ENCODE measurements around the gene TMEM31.

The TMEM31 gene

GRCh38 chrX:103669745-103670144, 41.0 kb upstream of the TMEM31 start:
- DNase-seq (ENCODE audit: low spot score): no peak
- no peak overlapping the region for H3K27ac ChIP-seq (replicated peaks; ENCODE audit: low read length)
- no peak overlapping the region for H2AK5ac ChIP-seq (ENCODE audit: low read depth, low read length)
- no peak overlapping the region for H3K18ac ChIP-seq (ENCODE audit: low read length)
- WGBS, 2 donors (ENCODE audit: extremely low coverage in 2 of 2, insufficient read length in 2 of 2, insufficient replicate concordance in 1 of 2): no CpG with 5 or more reads among the region's 1 CpG
- H3K36me3 ChIP-seq (replicated peaks in 1 of 2; ENCODE audit: control insufficient read depth in 2 of 2, insufficient read depth in 2 of 2, low read length in 2 of 2): no peaks in the 10 kb centered on the region
- H3K9me3 ChIP-seq (replicated peaks in 1 of 2; ENCODE audit: control insufficient read depth in 2 of 2, insufficient read depth in 1 of 2, low read depth in 1 of 2, low read length in 2 of 2): no peaks in the 10 kb centered on the region
- H2BK15ac ChIP-seq (ENCODE audit: low read length): no peak overlapping the region
- no peak overlapping the region for H3K14ac ChIP-seq (ENCODE audit: low read length)
- H2BK5ac ChIP-seq (ENCODE audit: low read length): no peak overlapping the region
- H3K4me3 ChIP-seq (ENCODE audit: low read length in 2 of 2): no peak overlapping the region
- H4K8ac ChIP-seq (ENCODE audit: low read depth, low read length): no peak overlapping the region
- H3K79me1 ChIP-seq (ENCODE audit: low read depth, low read length): no peaks in the 10 kb centered on the region
- H3K4ac ChIP-seq (ENCODE audit: low read length): no peak overlapping the region
- H3K9ac ChIP-seq (ENCODE audit: low read depth, low read length, poor library complexity): no peak overlapping the region
- H4K91ac ChIP-seq (ENCODE audit: low read depth, low read length, poor library complexity): no peak overlapping the region
- H2BK12ac ChIP-seq (ENCODE audit: low read length): no peak overlapping the region
- H3K27me3 ChIP-seq (ENCODE audit: control insufficient read depth in 3 of 3, insufficient read depth in 3 of 3, low read depth in 1 of 3, low read length in 3 of 3): peaks cover 0 to 29% (median 0%) of the 10 kb centered on the region in 3 experiments
- peaks cover 0 to 2% of the 10 kb centered on the region in 2 donors for H3K4me1 ChIP-seq (ENCODE audit: control insufficient read depth in 2 of 2, insufficient read depth in 1 of 2, low read depth in 1 of 2, low read length in 2 of 2)
- H3K4me2 ChIP-seq (ENCODE audit: insufficient read depth, low read length, poor library complexity, severe bottlenecking): no peak overlapping the region
- no peak overlapping the region for H2BK120ac ChIP-seq (ENCODE audit: low read depth, low read length)
- no peak overlapping the region for H3K23ac ChIP-seq (ENCODE audit: low read depth, low read length, poor library complexity)
- no peak overlapping the region for H2AFZ ChIP-seq (ENCODE audit: low read length)

GRCh38 chrX:103674531-103675454, 35.9 kb upstream of the TMEM31 start:
- no peak overlapping the region for H3K18ac ChIP-seq (ENCODE audit: low read length)
- peaks cover 0 to 2% of the 10 kb centered on the region in 2 donors for H3K4me1 ChIP-seq (ENCODE audit: control insufficient read depth in 2 of 2, insufficient read depth in 1 of 2, low read depth in 1 of 2, low read length in 2 of 2)
- H3K27me3 ChIP-seq (ENCODE audit: control insufficient read depth in 3 of 3, insufficient read depth in 3 of 3, low read depth in 1 of 3, low read length in 3 of 3): no peaks in the 10 kb centered on the region
- no peak overlapping the region for H3K4me3 ChIP-seq (ENCODE audit: low read length in 2 of 2)
- H2BK120ac ChIP-seq (ENCODE audit: low read depth, low read length): no peak overlapping the region
- peaks cover 5 to 49% of the 10 kb centered on the region in 2 donors for H3K36me3 ChIP-seq (replicated peaks in 1 of 2; ENCODE audit: control insufficient read depth in 2 of 2, insufficient read depth in 2 of 2, low read length in 2 of 2)
- peak overlapping the region; percentile 35 for H3K27ac ChIP-seq (replicated peaks; ENCODE audit: low read length)
- H2AK5ac ChIP-seq (ENCODE audit: low read depth, low read length): no peak overlapping the region
- no peak overlapping the region for H4K91ac ChIP-seq (ENCODE audit: low read depth, low read length, poor library complexity)
- H2BK5ac ChIP-seq (ENCODE audit: low read length): no peak overlapping the region
- no peak overlapping the region for H2BK12ac ChIP-seq (ENCODE audit: low read length)
- no peaks in the 10 kb centered on the region for H3K79me1 ChIP-seq (ENCODE audit: low read depth, low read length)
- no peak overlapping the region for H2AFZ ChIP-seq (ENCODE audit: low read length)
- DNase-seq (ENCODE audit: low spot score): no peak
- no peak overlapping the region for H3K4me2 ChIP-seq (ENCODE audit: insufficient read depth, low read length, poor library complexity, severe bottlenecking)
- H3K4ac ChIP-seq (ENCODE audit: low read length): no peak overlapping the region
- H3K9me3 ChIP-seq (replicated peaks in 1 of 2; ENCODE audit: control insufficient read depth in 2 of 2, insufficient read depth in 1 of 2, low read depth in 1 of 2, low read length in 2 of 2): no peaks in the 10 kb centered on the region
- no CpG with 5 or more reads among the region's 8 CpGs for WGBS, 2 donors (ENCODE audit: extremely low coverage in 2 of 2, insufficient read length in 2 of 2, insufficient replicate concordance in 1 of 2)
- no peak overlapping the region for H3K23ac ChIP-seq (ENCODE audit: low read depth, low read length, poor library complexity)
- H3K9ac ChIP-seq (ENCODE audit: low read depth, low read length, poor library complexity): no peak overlapping the region
- H2BK15ac ChIP-seq (ENCODE audit: low read length): no peak overlapping the region
- no peak overlapping the region for H3K14ac ChIP-seq (ENCODE audit: low read length)
- H4K8ac ChIP-seq (ENCODE audit: low read depth, low read length): no peak overlapping the region

GRCh38 chrX:103678199-103678993, 32.3 kb upstream of the TMEM31 start:
- Histone ChIP-seq H3K79me1 (ENCODE audit: low read depth, low read length) (no peaks in the 10 kb centered on the region), H2BK120ac (ENCODE audit: low read depth, low read length) (no peak overlapping the region), H2BK12ac (ENCODE audit: low read length) (no peak overlapping the region), H3K27me3 (ENCODE audit: control insufficient read depth in 3 of 3, insufficient read depth in 3 of 3, low read depth in 1 of 3, low read length in 3 of 3) (no peaks in the 10 kb centered on the region), H3K4me3 (ENCODE audit: low read length in 2 of 2) (no peak overlapping the region), H3K9me3 (replicated peaks in 1 of 2; ENCODE audit: control insufficient read depth in 2 of 2, insufficient read depth in 1 of 2, low read depth in 1 of 2, low read length in 2 of 2) (no peaks in the 10 kb centered on the region), H2BK5ac (ENCODE audit: low read length) (no peak overlapping the region), H3K36me3 (replicated peaks in 1 of 2; ENCODE audit: control insufficient read depth in 2 of 2, insufficient read depth in 2 of 2, low read length in 2 of 2) (peaks cover 13 to 85% of the 10 kb centered on the region in 2 donors), H3K23ac (ENCODE audit: low read depth, low read length, poor library complexity) (no peak overlapping the region), H2BK15ac (ENCODE audit: low read length) (no peak overlapping the region), H3K14ac (ENCODE audit: low read length) (no peak overlapping the region), H4K8ac (ENCODE audit: low read depth, low read length) (no peak overlapping the region), H3K4ac (ENCODE audit: low read length) (no peak overlapping the region), H3K9ac (ENCODE audit: low read depth, low read length, poor library complexity) (no peak overlapping the region), H4K91ac (ENCODE audit: low read depth, low read length, poor library complexity) (no peak overlapping the region), H3K18ac (ENCODE audit: low read length) (no peak overlapping the region), H2AK5ac (ENCODE audit: low read depth, low read length) (no peak overlapping the region), H3K27ac (replicated peaks; ENCODE audit: low read length) (no peak overlapping the region), H2AFZ (ENCODE audit: low read length) (no peak overlapping the region), H3K4me2 (ENCODE audit: insufficient read depth, low read length, poor library complexity, severe bottlenecking) (no peak overlapping the region), H3K4me1 (ENCODE audit: control insufficient read depth in 2 of 2, insufficient read depth in 1 of 2, low read depth in 1 of 2, low read length in 2 of 2) (peaks cover 0 to 2% of the 10 kb centered on the region in 2 donors)
- no peak for DNase-seq (ENCODE audit: low spot score)
- WGBS, 2 donors (ENCODE audit: extremely low coverage in 2 of 2, insufficient read length in 2 of 2, insufficient replicate concordance in 1 of 2): no CpG with 5 or more reads among the region's 5 CpGs

GRCh38 chrX:103681443-103681842, 29.3 kb upstream of the TMEM31 start:
- no peak overlapping the region for H4K8ac ChIP-seq (ENCODE audit: low read depth, low read length)
- no CpG with 5 or more reads among the region's 2 CpGs for WGBS, 2 donors (ENCODE audit: extremely low coverage in 2 of 2, insufficient read length in 2 of 2, insufficient replicate concordance in 1 of 2)
- H3K23ac ChIP-seq (ENCODE audit: low read depth, low read length, poor library complexity): no peak overlapping the region
- no peak overlapping the region for H4K91ac ChIP-seq (ENCODE audit: low read depth, low read length, poor library complexity)
- no peak overlapping the region for H2AK5ac ChIP-seq (ENCODE audit: low read depth, low read length)
- no peak overlapping the region for H3K4me2 ChIP-seq (ENCODE audit: insufficient read depth, low read length, poor library complexity, severe bottlenecking)
- no peak overlapping the region for H2BK15ac ChIP-seq (ENCODE audit: low read length)
- H3K4me1 ChIP-seq (ENCODE audit: control insufficient read depth in 2 of 2, insufficient read depth in 1 of 2, low read depth in 1 of 2, low read length in 2 of 2): no peaks in the 10 kb centered on the region
- no peak overlapping the region for H3K4me3 ChIP-seq (ENCODE audit: low read length in 2 of 2)
- no peak overlapping the region for H2BK5ac ChIP-seq (ENCODE audit: low read length)
- H2BK120ac ChIP-seq (ENCODE audit: low read depth, low read length): no peak overlapping the region
- no peak overlapping the region for H3K14ac ChIP-seq (ENCODE audit: low read length)
- no peaks in the 10 kb centered on the region for H3K27me3 ChIP-seq (ENCODE audit: control insufficient read depth in 3 of 3, insufficient read depth in 3 of 3, low read depth in 1 of 3, low read length in 3 of 3)
- H3K36me3 ChIP-seq (replicated peaks in 1 of 2; ENCODE audit: control insufficient read depth in 2 of 2, insufficient read depth in 2 of 2, low read length in 2 of 2): peaks cover 17 to 87% of the 10 kb centered on the region in 2 donors
- H2AFZ ChIP-seq (ENCODE audit: low read length): no peak overlapping the region
- no peak for DNase-seq (ENCODE audit: low spot score)
- no peaks in the 10 kb centered on the region for H3K79me1 ChIP-seq (ENCODE audit: low read depth, low read length)
- no peak overlapping the region for H3K18ac ChIP-seq (ENCODE audit: low read length)
- no peak overlapping the region for H3K9ac ChIP-seq (ENCODE audit: low read depth, low read length, poor library complexity)
- H3K4ac ChIP-seq (ENCODE audit: low read length): no peak overlapping the region
- H3K27ac ChIP-seq (replicated peaks; ENCODE audit: low read length): no peak overlapping the region
- no peaks in the 10 kb centered on the region for H3K9me3 ChIP-seq (replicated peaks in 1 of 2; ENCODE audit: control insufficient read depth in 2 of 2, insufficient read depth in 1 of 2, low read depth in 1 of 2, low read length in 2 of 2)
- no peak overlapping the region for H2BK12ac ChIP-seq (ENCODE audit: low read length)

Data from neuronal stem cell (in vitro differentiated cells).